IMR-90 (cell line): ENCODE measurements around the gene FOXP1. TPM values are rescaled to one million over a fixed set of nuclear protein-coding genes. Genes with fewer than 3 reads are reported as not detected.

Experiments
- ATAC-seq: fragments of 200-7000 bp; cut with Tn5 transposase; 2 replicates; pipeline ENCODE4 v1.9.1; 2020; ENCODE audit warnings: low read depth, mild to moderate bottlenecking, moderate library complexity
- BruUV-seq: library from RNA; stranded (reverse); fragments of 400-500 nt; replicated peaks from 2 replicates; lab custom pipeline; 2021; lab: Mats Ljungman, UMichigan
- CTCF ChIA-PET: fragments of 300-600 bp; formaldehyde crosslinking; extraction: SDS; loops from one replicate; lab custom pipeline; 2021; ENCODE audit warnings: antibody characterized with exemption; lab: Yijun Ruan, JAX
- POLR2A ChIA-PET: fragments of 300-600 bp; sonication (Branson Sonifier 250); formaldehyde crosslinking; loops from one replicate; lab custom pipeline; 2022; ENCODE audit warnings: antibody characterized with exemption; ENCODE audit not compliant: unreplicated experiment; lab: Charles Lee
- DNase-seq: peaks from one replicate; pipeline ENCODE4 v3.0.0; 2013
- H2AFZ ChIP-seq: replicated peaks from 2 replicates; pipeline ENCODE3; 2013; ENCODE audit warnings: low read length, mild to moderate bottlenecking; ENCODE audit not compliant: poor library complexity
- H2AK5ac ChIP-seq: 2 replicates; pipeline ENCODE4 v1.6.1; 2013; ENCODE audit warnings: low read depth, low read length, inconsistent platforms
- H2AK9ac ChIP-seq: replicated peaks from 2 replicates; pipeline ENCODE3; 2013; ENCODE audit warnings: mild to moderate bottlenecking, low read depth, low read length, moderate library complexity; ENCODE audit not compliant: poor library complexity
- H2BK120ac ChIP-seq: 2 replicates; pipeline ENCODE4 v1.6.1; 2013; ENCODE audit warnings: low read depth, low read length, inconsistent platforms
- H2BK15ac ChIP-seq: 3 replicates; pipeline ENCODE4 v1.6.1; 2013; ENCODE audit warnings: low read depth, low read length, inconsistent platforms
- H2BK20ac ChIP-seq: 2 replicates; pipeline ENCODE4 v1.6.1; 2013; ENCODE audit warnings: low read depth, mild to moderate bottlenecking, inconsistent platforms, low read length, moderate library complexity
- H2BK5ac ChIP-seq: 2 replicates; pipeline ENCODE4 v1.6.1; 2013; ENCODE audit warnings: mild to moderate bottlenecking, low read depth, low read length, inconsistent platforms; ENCODE audit not compliant: poor library complexity, severe bottlenecking
- H3K14ac ChIP-seq: replicated peaks from 2 replicates; pipeline ENCODE4 v1.6.1; 2013; ENCODE audit warnings: low read depth, low read length, inconsistent platforms
- H3K18ac ChIP-seq: 2 replicates; pipeline ENCODE4 v1.6.1; 2013; ENCODE audit warnings: low read depth, low read length, control low read depth
- H3K23ac ChIP-seq: 2 replicates; pipeline ENCODE4 v1.6.1; 2013; ENCODE audit warnings: low read depth, low read length, inconsistent platforms
- H3K27ac ChIP-seq: 2 replicates; pipeline ENCODE4 v1.5.1; 2013; ENCODE audit warnings: mild to moderate bottlenecking, control low read depth, low read length; ENCODE audit not compliant: insufficient read depth
- H3K27me3 ChIP-seq: 2 replicates; pipeline ENCODE4 v1.6.1; 2013; ENCODE audit warnings: low read length; ENCODE audit not compliant: control insufficient read depth, insufficient read depth
- H3K36me3 ChIP-seq: 2 replicates; pipeline ENCODE4 v1.6.1; 2013; ENCODE audit warnings: low read length, mixed read lengths; ENCODE audit not compliant: control insufficient read depth, insufficient read depth
- H3K4ac ChIP-seq: 2 replicates; pipeline ENCODE4 v1.6.1; 2013; ENCODE audit warnings: low read depth, low read length, inconsistent platforms
- H3K4me1 ChIP-seq: 2 replicates; pipeline ENCODE4 v1.6.1; 2013; ENCODE audit warnings: low read length, mixed read lengths; ENCODE audit not compliant: control insufficient read depth, insufficient read depth
- H3K4me2 ChIP-seq: 2 replicates; pipeline ENCODE4 v1.6.1; 2013; ENCODE audit warnings: low read depth, mild to moderate bottlenecking, control low read depth, low read length, moderate library complexity
- H3K4me3 ChIP-seq: 2 replicates; pipeline ENCODE4 v1.5.1; 2013; ENCODE audit warnings: low read depth, mild to moderate bottlenecking, control low read depth, low read length, moderate library complexity; ENCODE audit not compliant: insufficient read depth
- H3K56ac ChIP-seq: 2 replicates; pipeline ENCODE4 v1.6.1; 2013; ENCODE audit warnings: low read length, inconsistent platforms; ENCODE audit not compliant: insufficient read depth; ENCODE audit errors: extremely low read depth
- H3K79me1 ChIP-seq, 2 experiments: 2 replicates each; pipeline ENCODE4 v1.6.1; 2013; ENCODE audit warnings: low read length in 2 of 2, inconsistent platforms in 1 of 2, low read depth in 1 of 2
- H3K9ac ChIP-seq: 2 replicates; pipeline ENCODE4 v1.6.1; 2013; ENCODE audit warnings: low read depth, low read length, control low read depth
- H3K9me1 ChIP-seq: 2 replicates; pipeline ENCODE4 v1.6.1; 2013; ENCODE audit warnings: low read length, inconsistent platforms; ENCODE audit not compliant: insufficient read depth
- H3K9me3 ChIP-seq: 2 replicates; pipeline ENCODE4 v1.6.1; 2013; ENCODE audit warnings: low read length; ENCODE audit not compliant: control insufficient read depth, insufficient read depth
- H4K20me1 ChIP-seq: 2 replicates; pipeline ENCODE4 v1.6.1; 2013; ENCODE audit warnings: low read length, inconsistent platforms; ENCODE audit not compliant: insufficient read depth
- H4K5ac ChIP-seq: 2 replicates; pipeline ENCODE4 v1.6.1; 2013; ENCODE audit warnings: mild to moderate bottlenecking, low read depth, low read length, control low read depth
- H4K8ac ChIP-seq, 2 experiments: 2 replicates each; pipeline ENCODE4 v1.6.1; 2013; ENCODE audit warnings: low read depth in 2 of 2, low read length in 2 of 2, control low read depth in 1 of 2, inconsistent platforms in 1 of 2
- H4K91ac ChIP-seq: 2 replicates; pipeline ENCODE4 v1.6.1; 2013; ENCODE audit warnings: low read depth, low read length, inconsistent platforms; ENCODE audit not compliant: insufficient read depth
- FOS ChIP-seq: fragments of 150-350 bp; IDR thresholded peaks from 2 replicates; pipeline ENCODE4 v1.6.1; 2016; ENCODE audit warnings: low read depth, low read length
- WGBS, 2 experiments: methylation state at CpG; one replicate each; pipeline versions ENCODE4 v1.1.5 to v1.1.7; 2013; ENCODE audit warnings: missing lambda C conversion rate in 2 of 2; ENCODE audit not compliant: insufficient read length in 1 of 2; ENCODE audit errors: extremely low coverage in 2 of 2; 5-methylcytosine and 5-hydroxymethylcytosine counted together
- dilution Hi-C: fragments of 300-500 bp; cut with HindIII; formaldehyde crosslinking; loops from one replicate; pipeline ENCODE4 v1.14.3; 2018; ENCODE audit warnings: low sequenced_read_pairs; ENCODE audit not compliant: unreplicated experiment
- in situ Hi-C: fragments of 300-500 bp; cut with MboI; formaldehyde crosslinking; loops from 3 replicates; pipeline ENCODE4 v1.14.3; 2019; ENCODE audit warnings: low sequenced_read_pairs, inconsistent platforms, mixed read lengths
- intact Hi-C: fragments of 100-400 bp; cut with micrococcal nuclease; formaldehyde crosslinking; loops from 2 replicates; pipeline ENCODE4 v1.10.0; 2022
- polyA plus RNA-seq, 3 experiments: library from polyadenylated mRNA; depleted of rRNA; stranded (reverse); fragments of >200 nt; gene quantifications; 2 replicates each; pipeline ENCODE4 v1.2.3, GENCODE V29; 2012; ENCODE audit warnings: low replicate concordance in 1 of 3
- total RNA-seq: library from RNA; depleted of rRNA; stranded (reverse); fragments of >200 nt; gene quantifications from 2 replicates; pipeline ENCODE4 v1.2.3, GENCODE V29; 2012

The FOXP1 gene
- total and polyA plus RNA-seq, 2 of the 4 experiments (the other 2 are of a cell fraction): 37.0 to 132 TPM

DNA sequence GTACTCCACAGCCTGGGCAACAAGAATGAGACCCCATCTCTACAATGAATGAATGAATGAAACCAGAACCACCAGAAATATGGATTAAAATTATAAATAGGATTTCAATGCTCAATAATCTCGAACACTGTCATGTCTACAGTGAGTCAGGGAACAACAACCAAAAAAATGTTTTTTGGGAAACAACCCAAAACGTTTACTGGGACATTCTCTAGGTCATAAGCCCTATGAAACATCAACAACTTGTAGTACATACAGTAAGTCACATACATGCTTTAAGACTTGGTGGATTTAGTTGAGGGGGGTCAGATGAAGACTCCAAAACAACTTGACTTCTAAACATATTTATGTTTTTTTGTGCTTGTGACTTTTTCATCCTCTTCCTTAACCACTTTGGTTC is 511.2 kb downstream of the FOXP1 start:
- in situ Hi-C loops: no loop called here
- H3K4me1 ChIP-seq: peaks cover 16% of the 10 kb centered on the region
- H2BK15ac ChIP-seq: no peak overlapping the region
- H3K27me3 ChIP-seq: no peaks in the 10 kb centered on the region
- BruUV-seq: no TSS peak
- ChIA-PET POLR2A (no interaction called here), CTCF (no interaction called here)
- no peak overlapping the region for H4K8ac ChIP-seq
- no peak overlapping the region for H3K9ac ChIP-seq
- no peak overlapping the region for H3K27ac ChIP-seq
- no CpG with 5 or more reads among the region's 2 CpGs for WGBS, 2 experiments
- H3K4me3 ChIP-seq: no peak overlapping the region
- no peak overlapping the region for H3K23ac ChIP-seq
- intact Hi-C loops: no loop called here
- no peak overlapping the region for H2BK20ac ChIP-seq
- no peak for TF ChIP-seq FOS
- H2AK5ac ChIP-seq: no peak overlapping the region; the same call in 1 of the 2 replicates
- H3K14ac ChIP-seq: no peak overlapping the region
- H2BK5ac ChIP-seq: no peak overlapping the region
- H3K9me1 ChIP-seq: peaks cover 26% of the 10 kb centered on the region; the same call in 1 of the 2 replicates
- H3K18ac ChIP-seq: no peak overlapping the region; the same call in 1 of the 2 replicates
- H3K56ac ChIP-seq: no peak overlapping the region
- no peak overlapping the region for H4K91ac ChIP-seq
- no peak overlapping the region for H2AFZ ChIP-seq
- no peak overlapping the region for H2BK120ac ChIP-seq
- dilution Hi-C loops: no loop called here
- peaks cover 3% of the 10 kb centered on the region; the same call in 1 of the 2 replicates for H4K20me1 ChIP-seq
- peaks cover 48 to 93% of the 10 kb centered on the region in 2 experiments for H3K79me1 ChIP-seq
- no peak overlapping the region for H3K4ac ChIP-seq
- no peak overlapping the region for H3K4me2 ChIP-seq
- H3K36me3 ChIP-seq: 0 out of 2 replicates have a peak, but pooled peaks cover 2% of the 10 kb centered on the region
- no peak overlapping the region for H4K5ac ChIP-seq
- DNase-seq (no peak), ATAC-seq (no peak)
- no peak overlapping the region for H2AK9ac ChIP-seq
- H3K9me3 ChIP-seq: no peaks in the 10 kb centered on the region
